DMS79 treated with DMSO at 0.1 percent for 48 hours (cell line): ENCODE results near the gene MYO1D.

Experiments
- DNase-seq: peaks from one replicate; lab custom pipeline; 2025; lab: John Stamatoyannopoulos, UW

The MYO1D gene

GRCh38 chr17:32568705-32569104 is 308.2 kb downstream of the MYO1D start:
- DNase-seq, result no peak

DNA sequence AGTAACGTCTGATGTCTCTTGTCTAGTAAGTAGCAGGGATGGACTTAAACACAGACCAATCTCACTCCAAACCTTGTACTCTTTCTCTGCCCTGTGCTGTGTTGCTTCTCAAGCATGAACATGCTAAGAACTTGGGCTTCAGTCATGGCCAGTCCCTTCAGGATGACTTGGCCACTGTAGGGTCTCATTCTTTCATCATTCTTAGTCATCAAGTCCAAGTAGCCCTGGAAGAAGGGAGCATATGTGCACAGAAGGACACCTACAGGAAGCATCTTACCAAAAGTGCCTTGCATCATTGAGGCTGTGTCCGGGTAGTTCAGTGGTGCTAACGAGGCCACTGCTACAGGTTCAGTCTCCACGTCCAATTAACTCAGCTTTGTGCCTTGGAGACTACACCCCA is 309.4 kb downstream of the MYO1D start:
- DNase-seq, result no peak

GRCh38 chr17:32567086-32567485 is 309.8 kb downstream of the MYO1D start:
- DNase-seq, result no peak

DNA sequence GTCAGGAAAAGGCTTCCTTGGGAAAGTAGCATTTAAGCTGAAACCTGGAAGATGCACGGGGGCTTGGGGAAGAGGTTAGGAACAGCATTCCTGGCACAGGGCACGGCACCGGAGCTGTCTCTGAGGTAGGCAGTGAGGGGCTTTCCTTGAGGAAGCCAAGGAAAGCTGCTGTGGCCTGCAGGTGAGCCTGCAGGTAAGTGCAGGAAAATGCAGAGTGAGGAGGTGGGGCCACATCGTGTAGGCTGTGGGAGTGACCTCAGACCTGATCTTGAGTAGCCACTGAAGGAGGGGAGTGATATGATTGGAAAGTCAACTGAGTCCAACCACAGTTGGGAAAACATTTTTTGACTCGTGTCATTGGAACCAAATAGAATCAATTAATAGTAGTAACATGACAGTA is 310.6 kb downstream of the MYO1D start:
- no peak for DNase-seq

GRCh38 chr17:32565401-32565800 is 311.5 kb downstream of the MYO1D start:
- DNase-seq, result no peak

- DNase-seq, result no peak
Observed at GRCh38 chr17:32564325-32564724, 312.6 kb downstream of the MYO1D start.

DNA sequence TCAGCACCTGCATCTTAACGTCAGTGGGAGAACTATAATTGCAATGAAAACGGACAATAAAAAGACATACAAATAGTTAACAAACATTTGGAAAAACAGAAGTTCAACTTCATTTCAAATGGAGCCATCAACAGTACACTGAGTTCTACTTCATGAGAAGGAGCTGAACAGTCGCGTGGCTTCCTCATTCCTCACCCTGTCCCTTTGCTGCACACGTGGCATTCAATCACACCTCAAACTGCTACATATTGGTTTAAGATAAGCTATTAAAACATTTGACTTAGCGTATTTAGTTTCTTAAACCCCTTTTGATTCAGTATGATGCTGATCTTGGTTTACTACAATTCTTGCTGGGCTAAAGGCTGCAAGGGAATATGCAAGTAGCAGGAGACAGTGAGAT is 313.3 kb downstream of the MYO1D start:
- no peak for DNase-seq

DNA sequence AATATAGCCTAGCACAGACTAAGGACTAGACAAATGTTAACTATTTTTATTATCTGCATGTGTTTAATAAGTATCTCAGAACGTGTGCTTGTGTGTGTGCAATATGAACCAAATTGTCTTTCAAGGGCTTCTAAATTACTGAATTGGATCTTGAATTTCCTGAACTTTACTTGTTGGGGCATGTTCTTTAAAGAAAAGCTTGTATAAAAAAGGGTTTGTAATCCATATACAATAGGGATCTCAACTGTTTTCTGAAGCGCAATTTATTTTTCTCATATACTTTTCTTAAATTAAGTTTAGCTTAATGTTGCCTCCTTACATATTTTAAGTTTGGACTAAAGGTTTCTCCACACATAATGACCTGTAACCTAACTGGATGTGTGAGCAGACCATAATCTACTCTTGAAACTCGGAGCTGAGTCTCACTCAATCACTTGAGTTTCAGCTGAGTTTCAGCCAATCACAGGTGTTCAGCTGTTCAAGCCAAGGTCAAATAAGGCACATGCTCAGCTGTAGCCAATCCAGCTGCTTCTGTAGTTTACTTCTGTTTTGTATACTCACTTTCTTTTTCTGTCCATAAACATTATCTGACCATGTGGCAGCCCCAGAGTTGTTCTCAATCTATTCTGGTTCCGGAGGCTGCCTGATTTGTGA is 317.8 kb downstream of the MYO1D start:
- DNase-seq, result no peak

- no peak for DNase-seq
Observed at GRCh38 chr17:32558326-32558955, 318.5 kb downstream of the MYO1D start.

DNA sequence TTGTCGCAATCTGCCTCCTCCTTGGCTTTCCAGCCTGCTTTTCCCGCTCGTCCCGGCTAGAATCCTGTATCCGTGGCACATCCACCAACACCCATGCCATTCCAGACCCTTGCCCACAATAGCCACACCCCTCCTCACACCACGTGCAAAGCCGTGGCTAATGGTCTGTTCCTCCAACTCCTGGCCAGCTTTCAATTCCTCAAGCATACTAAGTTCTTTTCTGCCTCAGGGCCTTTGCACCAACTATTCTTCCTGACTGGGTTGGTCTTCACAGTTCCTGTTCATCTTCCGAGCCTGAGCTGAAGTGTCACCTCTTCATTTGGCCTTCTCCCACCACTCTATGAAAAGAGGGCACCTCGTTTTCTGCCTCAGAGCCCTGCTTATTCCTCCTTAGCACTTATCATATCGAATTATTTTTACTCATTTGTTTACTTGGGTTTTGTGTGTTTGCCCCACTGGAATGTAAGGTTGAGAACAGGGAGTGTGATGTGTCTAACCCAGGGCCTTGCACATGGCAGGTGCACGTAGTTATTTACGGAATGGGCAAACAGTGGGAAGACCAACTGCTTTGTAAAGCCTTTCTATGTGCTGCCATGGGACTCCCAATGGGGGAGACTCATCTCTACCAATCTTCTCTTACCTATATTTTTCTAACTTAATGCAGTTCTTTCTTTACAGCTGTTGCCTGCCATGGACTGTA is 321.2 kb downstream of the MYO1D start:
- DNase-seq, result no peak

GRCh38 chr17:32553168-32553567 is 323.8 kb downstream of the MYO1D start:
- no peak for DNase-seq

DNA sequence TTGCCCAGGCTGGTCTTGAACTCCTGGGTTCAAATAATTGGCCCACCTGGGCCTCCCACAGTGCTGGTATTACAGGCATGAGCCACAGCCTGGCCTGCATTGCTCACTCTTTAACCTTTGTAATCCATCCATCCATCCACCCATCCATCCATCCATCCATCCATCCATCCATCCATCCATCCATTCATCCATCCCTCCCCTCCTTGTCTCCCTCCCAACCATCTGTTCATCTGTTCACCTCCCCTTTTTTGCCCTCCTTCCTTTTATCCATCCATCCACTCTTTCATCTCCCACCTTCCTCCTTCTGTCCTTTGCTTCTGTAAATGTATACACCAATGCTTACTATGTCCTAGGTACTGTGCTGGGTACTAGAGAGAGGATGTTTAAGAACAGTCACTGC is 324.6 kb downstream of the MYO1D start:
- no peak for DNase-seq

DNA sequence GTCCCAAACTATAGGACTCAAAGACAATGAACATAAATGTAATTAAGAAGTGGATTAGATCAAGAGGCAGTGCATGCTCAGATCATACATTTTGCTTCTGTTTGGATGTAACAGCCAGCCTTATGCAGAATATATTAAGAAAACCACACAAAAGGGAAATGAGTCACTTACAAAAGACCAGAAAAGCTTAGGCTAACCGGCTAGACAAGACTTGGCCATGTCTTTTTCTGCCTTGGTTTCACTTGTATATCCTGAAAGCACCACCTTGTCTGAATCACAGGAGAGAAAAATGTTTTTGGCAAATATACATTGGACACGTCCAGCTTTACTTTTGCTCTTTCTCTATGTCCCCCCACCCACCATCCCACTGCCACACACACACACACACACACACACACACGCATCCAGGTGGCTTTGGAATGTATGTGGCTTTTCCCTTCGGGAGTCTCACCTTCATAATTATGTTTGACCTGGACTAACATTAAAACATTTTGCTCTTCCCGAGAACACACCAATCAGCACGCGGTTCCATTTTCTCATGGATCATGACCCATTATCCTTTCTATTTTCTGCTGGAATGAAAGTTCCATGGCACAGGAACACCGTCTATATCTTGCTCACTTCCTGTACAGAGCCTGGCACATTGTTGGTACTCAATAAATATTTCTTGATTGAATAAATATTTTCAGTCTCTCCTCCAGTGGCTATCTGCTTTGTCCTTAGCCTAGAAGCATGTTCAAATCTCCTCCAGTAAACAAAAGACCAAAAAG is 325.6 kb downstream of the MYO1D start:
- no peak for DNase-seq

DNA sequence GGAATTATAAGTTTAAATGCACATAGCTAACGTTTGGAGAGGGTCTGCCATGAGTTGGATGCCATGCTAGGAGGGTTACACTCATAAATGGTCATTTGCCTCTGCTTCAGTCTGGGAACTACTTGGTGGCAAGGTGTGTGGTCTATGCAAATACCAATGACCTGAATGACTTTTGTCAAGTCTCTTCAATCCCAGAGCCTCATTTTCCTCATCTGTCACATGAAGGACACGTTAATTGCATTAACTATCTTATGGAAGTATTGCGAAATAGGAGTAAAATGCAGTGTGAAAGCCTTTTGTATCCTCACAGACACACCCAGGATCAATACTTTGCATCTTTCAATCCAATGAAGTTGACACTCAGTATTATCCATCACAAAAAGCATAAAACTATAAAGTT is 327.4 kb downstream of the MYO1D start:
- no peak for DNase-seq

GRCh38 chr17:32546031-32546444 is 330.9 kb downstream of the MYO1D start:
- no peak for DNase-seq

DNA sequence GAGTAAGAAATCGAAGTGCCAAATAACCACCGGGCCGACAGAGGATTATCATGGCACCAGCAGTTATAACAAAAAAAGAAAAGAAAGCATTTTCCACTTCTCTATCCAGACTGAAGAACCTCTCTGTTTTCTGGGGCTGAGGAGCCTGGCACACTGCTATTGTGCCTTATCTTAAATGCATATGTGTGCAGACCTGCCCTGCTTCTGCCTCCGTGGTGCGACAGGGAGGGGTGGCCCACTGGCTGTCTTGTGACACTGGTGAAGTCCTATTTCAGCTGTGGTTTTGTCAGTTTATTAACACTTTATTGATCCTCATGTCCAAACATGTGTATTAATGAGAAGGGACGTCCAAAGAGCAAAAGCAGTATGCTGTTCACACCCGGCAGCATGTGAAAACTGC is 334.7 kb downstream of the MYO1D start:
- no peak for DNase-seq

- DNase-seq, result no peak
Observed at GRCh38 chr17:32541640-32542039, 335.3 kb downstream of the MYO1D start.

DNA sequence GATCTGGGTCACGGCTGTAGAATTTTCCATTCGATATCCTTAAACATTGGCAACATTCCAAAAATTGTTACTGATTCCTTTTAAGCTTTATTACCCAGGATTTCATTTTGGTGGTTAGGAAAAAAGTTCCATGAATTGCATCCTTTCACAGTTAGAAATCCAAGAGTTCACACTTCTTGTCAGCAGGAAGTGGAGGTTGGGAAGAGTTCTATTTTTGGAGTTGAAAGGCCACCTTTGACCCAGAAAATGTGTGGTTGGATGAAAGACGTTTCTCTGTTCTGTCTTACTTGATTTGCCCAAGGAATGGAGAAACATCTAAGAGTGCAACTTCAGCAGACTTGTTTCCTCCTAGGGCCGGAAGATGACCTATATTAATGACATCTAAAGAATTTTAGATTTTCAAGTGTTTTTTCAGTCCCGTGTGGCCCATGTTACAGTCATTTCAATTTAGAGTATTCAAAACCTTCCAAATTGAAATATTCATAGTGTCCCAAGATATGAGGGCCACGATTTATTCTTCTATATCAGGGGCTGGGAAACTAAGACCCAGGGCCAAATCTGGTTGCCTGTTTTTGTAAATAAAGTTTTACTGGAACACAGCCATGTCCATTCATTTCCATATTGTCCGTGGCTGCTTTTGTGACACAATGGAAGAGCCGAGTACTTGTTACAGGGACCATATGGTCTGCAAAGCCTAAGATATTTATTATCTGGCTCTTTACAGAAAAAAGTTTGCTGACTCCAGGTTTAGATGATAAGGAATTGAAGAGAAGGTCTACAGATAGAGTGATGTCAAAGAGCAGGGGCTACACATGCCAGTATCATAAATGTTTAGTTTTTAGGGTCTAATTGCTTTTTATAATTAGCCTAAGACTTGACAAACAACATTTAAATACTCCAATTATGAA is 339.9 kb downstream of the MYO1D start:
- DNase-seq, result no peak

- DNase-seq, result peak; percentile 27
Observed at GRCh38 chr17:32533296-32533695, 343.6 kb downstream of the MYO1D start.

DNA sequence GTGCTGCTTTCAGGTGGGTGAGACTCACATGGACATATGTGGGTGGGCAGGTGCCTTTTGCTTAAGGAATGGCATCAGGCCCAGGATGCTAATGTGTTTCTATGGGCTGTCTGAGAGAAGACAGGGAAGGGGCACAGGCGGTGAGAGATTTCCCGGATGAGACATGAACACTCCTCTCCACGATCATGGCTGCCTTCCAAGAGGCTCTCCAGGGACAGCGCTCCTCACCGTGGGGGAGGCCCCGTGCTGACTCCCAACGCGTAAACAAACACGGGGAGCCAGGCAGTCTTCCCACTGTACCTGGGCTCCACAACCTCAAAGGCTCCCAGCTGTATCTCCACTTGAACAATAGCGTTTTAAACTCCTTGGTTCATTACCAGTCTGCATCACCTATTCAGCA is 347.3 kb downstream of the MYO1D start:
- DNase-seq, result peak; percentile 63

DNA sequence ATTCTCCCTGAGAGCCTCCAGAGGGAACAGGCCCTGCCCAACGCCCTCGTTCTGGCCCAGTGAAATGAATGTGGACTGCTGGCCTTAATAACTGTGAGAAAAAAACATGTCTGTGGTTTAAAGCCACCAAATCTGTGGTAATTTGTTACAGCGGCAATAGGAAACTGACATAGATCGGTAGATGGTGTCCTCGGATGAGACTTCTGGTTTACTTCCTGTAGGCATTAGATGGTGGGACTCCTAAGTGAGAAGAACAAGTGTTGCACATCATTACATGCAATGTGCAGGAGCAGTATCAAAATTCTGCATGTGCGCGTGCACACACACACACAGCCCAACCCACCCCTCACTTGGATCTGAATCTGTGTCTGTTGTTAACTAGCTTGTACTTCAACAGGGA is 348.1 kb downstream of the MYO1D start:
- no peak for DNase-seq

DNA sequence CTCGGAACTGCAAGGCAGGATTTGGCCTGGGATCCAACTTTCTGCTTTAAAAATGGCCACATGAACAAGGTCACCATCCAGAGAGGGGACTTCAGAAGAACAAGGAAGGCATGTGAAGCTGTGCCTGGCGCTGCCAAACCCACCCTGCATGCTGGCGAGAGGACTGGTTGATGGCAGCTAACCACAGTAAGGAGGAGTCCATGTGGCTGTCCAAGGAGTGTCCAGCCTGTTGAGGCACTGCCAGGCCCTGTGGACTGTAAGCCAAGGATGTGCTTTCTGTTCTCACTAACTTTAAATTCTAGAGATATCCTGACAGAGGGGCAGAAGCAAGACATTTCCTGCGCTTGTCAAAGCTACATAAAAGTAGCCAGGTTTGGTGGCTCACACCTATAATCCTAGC is 349.8 kb downstream of the MYO1D start:
- no peak for DNase-seq
